HG03095 (cell line): Measurements from ENCODE around the gene SHOX.

Source experiments
- ATAC-seq: cut with Tn5 transposase; IDR thresholded peaks from one replicate; pipeline ENCODE4 v1.9.1; 2021; ENCODE audit warnings: moderate library complexity; ENCODE audit not compliant: unreplicated experiment

SHOX gene

GRCh38 chrX:663841-664240 is 33.2 kb downstream of the SHOX start:
- no peak for ATAC-seq

- ATAC-seq = no peak
These were observed 36.5 kb downstream of the SHOX start for GRCh38 chrX:666762-667720.

- ATAC-seq = no peak
These were observed 40.1 kb downstream of the SHOX start for GRCh38 chrX:670645-671044.

GRCh38 chrX:672931-673330 is 42.3 kb downstream of the SHOX start:
- ATAC-seq = no peak

- ATAC-seq = no peak
These were observed 44.8 kb downstream of the SHOX start for GRCh38 chrX:675279-675954.

GRCh38 chrX:675955-676295 is 45.3 kb downstream of the SHOX start:
- no peak for ATAC-seq

- no peak for ATAC-seq
These were observed 46.8 kb downstream of the SHOX start for GRCh38 chrX:677376-677775.

- no peak for ATAC-seq
These were observed 48.8 kb downstream of the SHOX start for GRCh38 chrX:679291-679979.

- no peak for ATAC-seq
These were observed 49.5 kb downstream of the SHOX start for GRCh38 chrX:680062-680461.

- no peak for ATAC-seq
These were observed 51.4 kb downstream of the SHOX start for GRCh38 chrX:681989-682388.

GRCh38 chrX:682892-683291 is 52.3 kb downstream of the SHOX start:
- ATAC-seq = no peak

- no peak for ATAC-seq
These were observed 53.0 kb downstream of the SHOX start for GRCh38 chrX:683576-683975.

GRCh38 chrX:685120-686032 is 54.8 kb downstream of the SHOX start:
- no peak for ATAC-seq

- no peak for ATAC-seq
These were observed 59.4 kb downstream of the SHOX start for GRCh38 chrX:689983-690382.

- no peak for ATAC-seq
These were observed 64.2 kb downstream of the SHOX start for GRCh38 chrX:694800-695199.

GRCh38 chrX:698206-698605 is 67.6 kb downstream of the SHOX start:
- no peak for ATAC-seq

- no peak for ATAC-seq
These were observed 70.3 kb downstream of the SHOX start for GRCh38 chrX:700936-701335.

GRCh38 chrX:701673-702072 is 71.1 kb downstream of the SHOX start:
- no peak for ATAC-seq

- no peak for ATAC-seq
These were observed 72.9 kb downstream of the SHOX start for GRCh38 chrX:703466-703865.

GRCh38 chrX:703866-704265 is 73.3 kb downstream of the SHOX start:
- no peak for ATAC-seq
